Measurements from ENCODE around the gene TRABD2A. TPM values are rescaled to one million over a fixed set of nuclear protein-coding genes. Genes with fewer than 3 reads are reported as not detected.
A peak's percentile ranks its signal among the peaks of the same experiment; 100 is the strongest.

Gene TRABD2A
- total and polyA plus RNA-seq, 2 of the 13 experiments (the other 11 are each of a cell fraction or from before 2014, with no cell fraction given) = 0.15 TPM; not detected in 1

- TF ChIP-seq, protein P1, sequence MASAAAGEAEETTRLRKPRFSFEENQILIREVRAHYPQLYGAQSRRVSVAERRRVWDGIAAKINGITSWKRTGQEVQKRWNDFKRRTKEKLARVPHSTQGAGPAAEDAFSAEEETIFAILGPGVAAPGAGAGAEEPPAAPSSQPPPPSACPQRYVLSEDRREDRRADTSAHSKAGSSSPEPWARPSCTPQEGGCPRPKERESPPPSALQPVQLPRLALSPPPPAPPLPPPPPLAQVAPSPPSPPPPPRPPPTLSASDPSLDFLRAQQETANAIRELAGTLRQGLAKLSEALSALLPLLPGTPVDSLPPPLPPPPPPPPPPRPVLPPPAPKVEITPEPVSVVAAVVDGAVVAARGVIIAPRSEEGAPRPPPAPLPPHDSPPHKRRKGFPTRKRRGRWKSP (CRISPR knock-in tag; IDR thresholded peaks at IDR 0.05) = peak; percentile 94
- TF ChIP-seq ZNF263 (CRISPR knock-in tag; IDR thresholded peaks at IDR 0.05) = peak; percentile 97
- 0 out of 2 replicates have a peak, but pooled peaks have one; percentile 70 for TF ChIP-seq ZNF337 (CRISPR knock-in tag; IDR thresholded peaks at IDR 0.05; ENCODE audit: borderline replicate concordance, low read depth)
- TF ChIP-seq KLF16 (CRISPR knock-in tag; IDR thresholded peaks at IDR 0.05) = peak in 1 of 2 experiments; percentile 99; a peak in 2 of 4 replicates
- TF ChIP-seq NR2F2 (IDR thresholded peaks at IDR 0.05; ENCODE audit: borderline replicate concordance, low read depth) = peak; percentile 70; the same call in 1 of the 2 replicates
These were observed 45.0 kb upstream of the TRABD2A start (continued) for GRCh38 chr2:84925724-84926376.

DNA sequence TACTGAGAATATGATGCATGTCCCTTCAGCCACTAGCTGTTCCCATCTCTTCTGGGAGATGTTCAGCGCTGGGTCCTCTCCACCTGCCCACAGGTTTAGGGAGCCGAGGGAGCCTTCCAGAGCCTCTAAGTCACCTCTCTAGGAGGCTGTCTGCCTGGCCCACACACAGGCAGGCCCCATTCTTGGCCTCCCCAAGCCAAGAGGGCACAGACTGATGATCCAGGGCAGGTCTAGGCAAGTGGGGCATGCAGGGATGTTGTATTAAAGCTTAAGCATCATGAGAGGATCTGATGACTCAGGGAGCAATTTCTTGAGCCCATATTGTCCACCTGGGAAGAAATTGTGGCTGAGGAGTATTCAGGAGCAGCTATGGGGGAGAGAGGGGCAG lies 44.4 kb upstream of the TRABD2A start:
- in situ Hi-C loops (cut with HindIII; ENCODE audit: extremely low pct_ligation_motif_present, low pct_unique_long_range_greater_than_20kb) = loop anchor here (5.0 kb wide), 2 partner anchors 47 to 87 kb away; partner anchors contain the start of gene KCMF1
- H3K9ac ChIP-seq (ENCODE audit: insufficient read depth, low read depth, low read length) = peak overlapping the region; percentile 4; the same call in 1 of the 2 replicates
- DNase-seq (ENCODE audit: low spot score) (no peak), FAIRE-seq (no peak), ATAC-seq (peak; percentile 17)
- no peaks in the 10 kb centered on the region for H3K9me3 ChIP-seq (ENCODE audit: low read length)
- peak overlapping the region; percentile 100 for H3K4me2 ChIP-seq (ENCODE audit: low read depth, low read length)
- no TSS peak for BruUV-seq (replicated peaks)
- no peaks in the 10 kb centered on the region for H3K79me2 ChIP-seq (ENCODE audit: insufficient read depth, low read length)
- intact Hi-C loops (cut with micrococcal nuclease; ENCODE audit: unreplicated experiment) = loop anchor here (10.0 kb wide), 1 partner anchor 379 kb away; no protein-coding TSS in a partner anchor
- no peaks in the 10 kb centered on the region for H4K20me1 ChIP-seq (ENCODE audit: insufficient read depth, low read length)
- H3K27me3 ChIP-seq (ENCODE audit: control insufficient read depth in 1 of 2, insufficient read depth in 2 of 2, low read length in 2 of 2) = no peaks in the 10 kb centered on the region
- ChIA-PET CTCF (ENCODE audit: low intra/inter-chr PET ratio, low total read pairs) (interaction anchor here (0.7 to 4.0 kb wide), 16 partner anchors 11 to 433 kb away, joined by 3 to 64 read pairs (median 4); partner anchors contain the start of genes TMSB10 and TRABD2A), POLR2A (interaction anchor here (0.6 to 3.5 kb wide), 10 partner anchors 11 to 47 kb away, joined by 3 to 74 read pairs (median 5); partner anchors contain the start of genes KCMF1 and TMSB10)
- peaks cover 44% of the 10 kb centered on the region for H3K4me1 ChIP-seq (ENCODE audit: insufficient read depth, low read length)
- H3K36me3 ChIP-seq (replicated peaks in 1 of 2; ENCODE audit: control insufficient read depth in 1 of 2, insufficient read depth in 2 of 2, low read length in 2 of 2) = no peaks in the 10 kb centered on the region
- H3K27ac ChIP-seq (ENCODE audit: extremely low read length, insufficient read depth, low read length) = peak overlapping the region; percentile 25
- peak overlapping the region; percentile 10 to 61 (median 24); a peak in 4 of 6 replicates for H3K4me3 ChIP-seq (replicated peaks in 1 of 3; ENCODE audit: insufficient read depth in 1 of 3, low read depth in 2 of 3, low read length in 3 of 3)
- WGBS (ENCODE audit: low lambda C conversion rate) = 88% methylated on average over 2 of the region's 2 CpGs
- H2AFZ ChIP-seq (ENCODE audit: low read length) = peak overlapping the region; percentile 88
- TF ChIP-seq, protein P2, sequence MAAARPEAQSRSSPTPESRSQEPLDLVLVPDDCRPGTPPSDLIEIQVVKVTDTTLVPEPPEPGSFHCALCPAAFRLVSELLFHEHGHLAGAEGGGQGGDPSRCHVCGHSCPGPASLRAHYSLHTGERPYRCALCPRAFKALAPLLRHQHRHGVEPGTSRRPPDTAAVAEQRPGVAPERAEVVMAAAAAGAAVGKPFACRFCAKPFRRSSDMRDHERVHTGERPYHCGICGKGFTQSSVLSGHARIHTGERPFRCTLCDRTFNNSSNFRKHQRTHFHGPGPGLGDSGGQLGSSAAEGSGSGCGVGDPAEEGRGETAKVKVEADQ (CRISPR knock-in tag; IDR thresholded peaks at IDR 0.05; ENCODE audit: borderline replicate concordance) = no peak
- TF ChIP-seq, protein P3, sequence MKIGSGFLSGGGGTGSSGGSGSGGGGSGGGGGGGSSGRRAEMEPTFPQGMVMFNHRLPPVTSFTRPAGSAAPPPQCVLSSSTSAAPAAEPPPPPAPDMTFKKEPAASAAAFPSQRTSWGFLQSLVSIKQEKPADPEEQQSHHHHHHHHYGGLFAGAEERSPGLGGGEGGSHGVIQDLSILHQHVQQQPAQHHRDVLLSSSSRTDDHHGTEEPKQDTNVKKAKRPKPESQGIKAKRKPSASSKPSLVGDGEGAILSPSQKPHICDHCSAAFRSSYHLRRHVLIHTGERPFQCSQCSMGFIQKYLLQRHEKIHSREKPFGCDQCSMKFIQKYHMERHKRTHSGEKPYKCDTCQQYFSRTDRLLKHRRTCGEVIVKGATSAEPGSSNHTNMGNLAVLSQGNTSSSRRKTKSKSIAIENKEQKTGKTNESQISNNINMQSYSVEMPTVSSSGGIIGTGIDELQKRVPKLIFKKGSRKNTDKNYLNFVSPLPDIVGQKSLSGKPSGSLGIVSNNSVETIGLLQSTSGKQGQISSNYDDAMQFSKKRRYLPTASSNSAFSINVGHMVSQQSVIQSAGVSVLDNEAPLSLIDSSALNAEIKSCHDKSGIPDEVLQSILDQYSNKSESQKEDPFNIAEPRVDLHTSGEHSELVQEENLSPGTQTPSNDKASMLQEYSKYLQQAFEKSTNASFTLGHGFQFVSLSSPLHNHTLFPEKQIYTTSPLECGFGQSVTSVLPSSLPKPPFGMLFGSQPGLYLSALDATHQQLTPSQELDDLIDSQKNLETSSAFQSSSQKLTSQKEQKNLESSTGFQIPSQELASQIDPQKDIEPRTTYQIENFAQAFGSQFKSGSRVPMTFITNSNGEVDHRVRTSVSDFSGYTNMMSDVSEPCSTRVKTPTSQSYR (CRISPR knock-in tag; IDR thresholded peaks at IDR 0.05; ENCODE audit: borderline replicate concordance) = no peak
- TF ChIP-seq, protein P4, sequence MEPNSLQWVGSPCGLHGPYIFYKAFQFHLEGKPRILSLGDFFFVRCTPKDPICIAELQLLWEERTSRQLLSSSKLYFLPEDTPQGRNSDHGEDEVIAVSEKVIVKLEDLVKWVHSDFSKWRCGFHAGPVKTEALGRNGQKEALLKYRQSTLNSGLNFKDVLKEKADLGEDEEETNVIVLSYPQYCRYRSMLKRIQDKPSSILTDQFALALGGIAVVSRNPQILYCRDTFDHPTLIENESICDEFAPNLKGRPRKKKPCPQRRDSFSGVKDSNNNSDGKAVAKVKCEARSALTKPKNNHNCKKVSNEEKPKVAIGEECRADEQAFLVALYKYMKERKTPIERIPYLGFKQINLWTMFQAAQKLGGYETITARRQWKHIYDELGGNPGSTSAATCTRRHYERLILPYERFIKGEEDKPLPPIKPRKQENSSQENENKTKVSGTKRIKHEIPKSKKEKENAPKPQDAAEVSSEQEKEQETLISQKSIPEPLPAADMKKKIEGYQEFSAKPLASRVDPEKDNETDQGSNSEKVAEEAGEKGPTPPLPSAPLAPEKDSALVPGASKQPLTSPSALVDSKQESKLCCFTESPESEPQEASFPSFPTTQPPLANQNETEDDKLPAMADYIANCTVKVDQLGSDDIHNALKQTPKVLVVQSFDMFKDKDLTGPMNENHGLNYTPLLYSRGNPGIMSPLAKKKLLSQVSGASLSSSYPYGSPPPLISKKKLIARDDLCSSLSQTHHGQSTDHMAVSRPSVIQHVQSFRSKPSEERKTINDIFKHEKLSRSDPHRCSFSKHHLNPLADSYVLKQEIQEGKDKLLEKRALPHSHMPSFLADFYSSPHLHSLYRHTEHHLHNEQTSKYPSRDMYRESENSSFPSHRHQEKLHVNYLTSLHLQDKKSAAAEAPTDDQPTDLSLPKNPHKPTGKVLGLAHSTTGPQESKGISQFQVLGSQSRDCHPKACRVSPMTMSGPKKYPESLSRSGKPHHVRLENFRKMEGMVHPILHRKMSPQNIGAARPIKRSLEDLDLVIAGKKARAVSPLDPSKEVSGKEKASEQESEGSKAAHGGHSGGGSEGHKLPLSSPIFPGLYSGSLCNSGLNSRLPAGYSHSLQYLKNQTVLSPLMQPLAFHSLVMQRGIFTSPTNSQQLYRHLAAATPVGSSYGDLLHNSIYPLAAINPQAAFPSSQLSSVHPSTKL (CRISPR knock-in tag; IDR thresholded peaks at IDR 0.05) = no peak
- TF ChIP-seq, protein P5, sequence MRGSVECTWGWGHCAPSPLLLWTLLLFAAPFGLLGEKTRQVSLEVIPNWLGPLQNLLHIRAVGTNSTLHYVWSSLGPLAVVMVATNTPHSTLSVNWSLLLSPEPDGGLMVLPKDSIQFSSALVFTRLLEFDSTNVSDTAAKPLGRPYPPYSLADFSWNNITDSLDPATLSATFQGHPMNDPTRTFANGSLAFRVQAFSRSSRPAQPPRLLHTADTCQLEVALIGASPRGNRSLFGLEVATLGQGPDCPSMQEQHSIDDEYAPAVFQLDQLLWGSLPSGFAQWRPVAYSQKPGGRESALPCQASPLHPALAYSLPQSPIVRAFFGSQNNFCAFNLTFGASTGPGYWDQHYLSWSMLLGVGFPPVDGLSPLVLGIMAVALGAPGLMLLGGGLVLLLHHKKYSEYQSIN (CRISPR knock-in tag; IDR thresholded peaks at IDR 0.05; ENCODE audit: borderline replicate concordance) = no peak
- TF ChIP-seq ZNF558 (CRISPR knock-in tag; IDR thresholded peaks at IDR 0.05; ENCODE audit: borderline replicate concordance) = 0 out of 2 replicates have a peak, but pooled peaks have one; percentile 61
